ENCODE measurements around the gene MON1B.

DNA sequence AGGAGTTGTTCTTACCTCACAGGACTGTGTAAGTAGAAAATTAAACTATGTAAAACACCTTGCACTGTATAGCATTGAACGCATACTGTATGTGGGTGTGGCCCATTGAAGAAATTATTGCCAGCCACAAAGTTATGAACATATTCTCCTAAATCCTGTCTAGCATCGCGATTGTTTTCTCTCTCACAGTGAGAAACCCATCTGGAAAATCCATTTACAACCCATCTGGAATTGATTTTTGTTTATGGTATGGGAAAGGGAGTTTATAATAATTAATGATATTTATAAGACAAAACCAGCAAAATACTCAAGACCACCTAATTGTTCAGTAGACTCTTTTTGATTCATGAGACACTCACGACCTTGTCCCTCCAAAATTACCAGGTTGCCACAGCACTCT lies 22.1 kb upstream of the MON1B start:
- TF ChIP-seq POLR2AphosphoS5 (IDR thresholded peaks at IDR 0.05; ENCODE audit: low read depth, low read length) (no peak), TAF1 (IDR thresholded peaks at IDR 0.05; ENCODE audit: borderline replicate concordance, insufficient read depth, low read length) (no peak), SIN3A (IDR thresholded peaks at IDR 0.05; ENCODE audit: borderline replicate concordance, insufficient read depth, low read length) (no peak), FOXP2 (optimal IDR thresholded peaks at IDR 0.05; ENCODE audit: borderline replicate concordance, extremely low read depth, extremely low read length, insufficient read depth) (no peak)
- TF ChIP-seq, protein P1, sequence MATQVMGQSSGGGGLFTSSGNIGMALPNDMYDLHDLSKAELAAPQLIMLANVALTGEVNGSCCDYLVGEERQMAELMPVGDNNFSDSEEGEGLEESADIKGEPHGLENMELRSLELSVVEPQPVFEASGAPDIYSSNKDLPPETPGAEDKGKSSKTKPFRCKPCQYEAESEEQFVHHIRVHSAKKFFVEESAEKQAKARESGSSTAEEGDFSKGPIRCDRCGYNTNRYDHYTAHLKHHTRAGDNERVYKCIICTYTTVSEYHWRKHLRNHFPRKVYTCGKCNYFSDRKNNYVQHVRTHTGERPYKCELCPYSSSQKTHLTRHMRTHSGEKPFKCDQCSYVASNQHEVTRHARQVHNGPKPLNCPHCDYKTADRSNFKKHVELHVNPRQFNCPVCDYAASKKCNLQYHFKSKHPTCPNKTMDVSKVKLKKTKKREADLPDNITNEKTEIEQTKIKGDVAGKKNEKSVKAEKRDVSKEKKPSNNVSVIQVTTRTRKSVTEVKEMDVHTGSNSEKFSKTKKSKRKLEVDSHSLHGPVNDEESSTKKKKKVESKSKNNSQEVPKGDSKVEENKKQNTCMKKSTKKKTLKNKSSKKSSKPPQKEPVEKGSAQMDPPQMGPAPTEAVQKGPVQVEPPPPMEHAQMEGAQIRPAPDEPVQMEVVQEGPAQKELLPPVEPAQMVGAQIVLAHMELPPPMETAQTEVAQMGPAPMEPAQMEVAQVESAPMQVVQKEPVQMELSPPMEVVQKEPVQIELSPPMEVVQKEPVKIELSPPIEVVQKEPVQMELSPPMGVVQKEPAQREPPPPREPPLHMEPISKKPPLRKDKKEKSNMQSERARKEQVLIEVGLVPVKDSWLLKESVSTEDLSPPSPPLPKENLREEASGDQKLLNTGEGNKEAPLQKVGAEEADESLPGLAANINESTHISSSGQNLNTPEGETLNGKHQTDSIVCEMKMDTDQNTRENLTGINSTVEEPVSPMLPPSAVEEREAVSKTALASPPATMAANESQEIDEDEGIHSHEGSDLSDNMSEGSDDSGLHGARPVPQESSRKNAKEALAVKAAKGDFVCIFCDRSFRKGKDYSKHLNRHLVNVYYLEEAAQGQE (IDR thresholded peaks at IDR 0.05; ENCODE audit: insufficient read depth in 1 of 2, low read depth in 2 of 2, low read length in 2 of 2) = no peak
